K562 (cell line): ENCODE data around the gene VPS13D. TPM values are rescaled to one million over a fixed set of nuclear protein-coding genes. Genes with fewer than 3 reads are reported as not detected.
A peak's percentile ranks its signal among the peaks of the same experiment; 100 is the strongest.

Source experiments
- ATAC-seq: fragments of 200-7000 bp; cut with Tn5 transposase; 3 replicates; pipeline ENCODE4 v1.9.1; 2020; ENCODE audit warnings: moderate library complexity
- BruUV-seq: library from RNA; stranded (reverse); fragments of 400-500 nt; replicated peaks from 2 replicates; lab custom pipeline; 2021; lab: Mats Ljungman, UMichigan
- CTCF ChIA-PET: fragments of 300-600 bp; formaldehyde crosslinking; extraction: SDS; loops from one replicate; lab custom pipeline; 2021; ENCODE audit warnings: low intra/inter-chr PET ratio; lab: Yijun Ruan, JAX
- POLR2A ChIA-PET: fragments of 300-600, 350-650 bp; sonication (Branson Sonifier 250); formaldehyde crosslinking; extraction: SDS; loops from one replicate; lab custom pipeline; 2021; ENCODE audit warnings: antibody characterized with exemption, inconsistent platforms; lab: Yijun Ruan, JAX
- DNase-seq, 4 experiments: peaks; one replicate each; pipeline versions ENCODE4 v3.0.0 to v3.0.0-alpha.2; 2011 to 2018; ENCODE audit warnings: low spot score in 3 of 4, mixed read lengths in 3 of 4; ENCODE audit errors: extremely low read depth in 1 of 4
- FAIRE-seq: peaks from 2 replicates; lab custom pipeline; 2011; peaks lifted over from hg19 to GRCh38; lab: Jason Lieb, UNC
- H2AFZ ChIP-seq: 2 replicates; pipeline ENCODE4 v1.6.0; 2011; ENCODE audit warnings: low read depth, low read length, control low read depth, inconsistent platforms
- H3K27ac ChIP-seq: fragments of 200-600 bp; 3 replicates; pipeline ENCODE4 v1.8.0; 2011; ENCODE audit warnings: low read depth, mild to moderate bottlenecking, control low read depth, inconsistent platforms, low read length, moderate library complexity, mixed read lengths; ENCODE audit errors: extremely low read depth
- H3K27me3 ChIP-seq, 2 experiments: fragments of 300-600 bp in 1 of 2; 2 replicates in 1 of 2; 3 replicates in 1 of 2; pipeline versions ENCODE4 v1.6.0 to v1.8.0; 2011; ENCODE audit warnings: inconsistent platforms in 2 of 2, low read length in 2 of 2, mild to moderate bottlenecking in 1 of 2, mixed read lengths in 1 of 2, moderate library complexity in 1 of 2; ENCODE audit not compliant: control insufficient read depth in 2 of 2, insufficient read depth in 2 of 2
- H3K36me3 ChIP-seq: fragments of 300-600 bp; 3 replicates; pipeline ENCODE4 v1.8.0; 2011; ENCODE audit warnings: mild to moderate bottlenecking, low read length, inconsistent platforms; ENCODE audit not compliant: control insufficient read depth, insufficient read depth
- H3K4me1 ChIP-seq, 2 experiments: fragments of 200-600 bp in 1 of 2; replicated peaks in 1 of 2; 2 replicates in 1 of 2; 3 replicates in 1 of 2; pipeline versions ENCODE4 v1.5.1 to v1.8.0; 2011; ENCODE audit warnings: inconsistent platforms in 2 of 2, low read length in 2 of 2, mild to moderate bottlenecking in 1 of 2, mixed read lengths in 1 of 2, moderate library complexity in 1 of 2; ENCODE audit not compliant: control insufficient read depth in 2 of 2, insufficient read depth in 2 of 2
- H3K4me2 ChIP-seq: 2 replicates; pipeline ENCODE4 v1.6.1; 2011; ENCODE audit warnings: low read length, control low read depth, inconsistent platforms, mixed read lengths; ENCODE audit not compliant: insufficient read depth
- H3K4me3 ChIP-seq: fragments of 200-600 bp; sonication (generic), shearing (Covaris generic); 2 replicates; pipeline ENCODE4 v1.5.1; 2016; ENCODE audit warnings: control low read depth, inconsistent platforms
- H3K79me2 ChIP-seq: fragments of 200-600 bp; 3 replicates; pipeline ENCODE4 v1.8.0; 2011; ENCODE audit warnings: low read length, inconsistent platforms; ENCODE audit not compliant: control insufficient read depth, insufficient read depth
- H3K9ac ChIP-seq, 2 experiments: 2 replicates each; pipeline versions ENCODE4 v1.6.0 to v1.6.1; 2011; ENCODE audit warnings: low read depth in 2 of 2, low read length in 2 of 2, control low read depth in 1 of 2, inconsistent platforms in 1 of 2, mild to moderate bottlenecking in 1 of 2, mixed read lengths in 1 of 2; ENCODE audit not compliant: insufficient read depth in 1 of 2
- H3K9me1 ChIP-seq: one replicate; pipeline ENCODE4 v1.6.0; 2011; ENCODE audit warnings: inconsistent platforms, mild to moderate bottlenecking, low read length, moderate library complexity; ENCODE audit not compliant: control insufficient read depth, insufficient read depth
- H3K9me3 ChIP-seq: replicated peaks from 2 replicates; pipeline ENCODE4 v1.5.1; 2011; ENCODE audit warnings: low read depth, low read length, inconsistent platforms; ENCODE audit not compliant: control insufficient read depth, insufficient read depth
- H4K20me1 ChIP-seq: replicated peaks from 2 replicates; pipeline ENCODE4 v1.6.1; 2011; ENCODE audit warnings: low read length, inconsistent platforms, mixed read lengths; ENCODE audit not compliant: control insufficient read depth, insufficient read depth
- ADNP ChIP-seq: fragments of 200-800 bp; sonication (Bioruptor generic); IDR thresholded peaks from 2 replicates; pipeline ENCODE4 v1.6.1; 2016; ENCODE audit warnings: missing genetic modification characterization, missing compliant biosample characterization
- BCOR ChIP-seq: fragments of 450-650 bp; IDR thresholded peaks from 2 replicates; pipeline ENCODE4 v1.6.1; 2016
- CHD4 ChIP-seq: fragments of 200-600 bp; sonication (generic); IDR thresholded peaks from 3 replicates; pipeline ENCODE4 v1.6.1; 2012; ENCODE audit warnings: low read depth, mild to moderate bottlenecking, mixed read lengths, low read length, inconsistent platforms; ENCODE audit not compliant: insufficient read depth, insufficient replicate concordance, poor library complexity, severe bottlenecking
- E2F4 ChIP-seq: sonication (generic); formaldehyde crosslinking; IDR thresholded peaks from 2 replicates; pipeline ENCODE4 v1.8.0; 2022; ENCODE audit warnings: mild to moderate bottlenecking, low read depth, missing genetic modification reagents
- ESRRA ChIP-seq: fragments of 450-650 bp; IDR thresholded peaks from 2 replicates; pipeline ENCODE4 v1.6.1; 2014; ENCODE audit warnings: low read depth, mild to moderate bottlenecking, moderate library complexity, borderline replicate concordance
- HDAC2 ChIP-seq: fragments of 450-650 bp; IDR thresholded peaks from 2 replicates; pipeline ENCODE4 v1.6.1; 2016; ENCODE audit warnings: mild to moderate bottlenecking
- ILF3 ChIP-seq: fragments of 450-650 bp; IDR thresholded peaks from 2 replicates; pipeline ENCODE4 v1.6.1; 2018; ENCODE audit warnings: antibody characterized with exemption, mild to moderate bottlenecking, moderate library complexity, borderline replicate concordance
- KDM1A ChIP-seq, 2 experiments: fragments of 450-650 bp; IDR thresholded peaks; 2 replicates each; pipeline ENCODE4 v1.6.1; 2016; ENCODE audit warnings: mild to moderate bottlenecking in 2 of 2
- POLR2G ChIP-seq: fragments of 200-400 bp; formaldehyde crosslinking; IDR thresholded peaks from 2 replicates; pipeline ENCODE4 v1.6.1; 2017; ENCODE audit warnings: low read depth, mild to moderate bottlenecking, antibody characterized with exemption, low read length, moderate library complexity
- RBM25 ChIP-seq: fragments of 200-400 bp; formaldehyde crosslinking; IDR thresholded peaks from 2 replicates; pipeline ENCODE4 v1.6.1; 2018; ENCODE audit warnings: low read length, low read depth, moderate library complexity; ENCODE audit not compliant: severe bottlenecking
- RBM39 ChIP-seq: fragments of 200-400 bp; formaldehyde crosslinking; optimal IDR thresholded peaks from 2 replicates; pipeline ENCODE3; 2018; ENCODE audit warnings: low read depth, low read length
- RCOR1 ChIP-seq, 2 experiments: IDR thresholded peaks; 2 replicates each; pipeline ENCODE4 v1.6.1; 2012; ENCODE audit warnings: low read depth in 2 of 2, low read length in 2 of 2, borderline replicate concordance in 1 of 2, improper control_type of control experiment in 1 of 2
- SMARCA5 ChIP-seq: fragments of 450-650 bp; IDR thresholded peaks from 2 replicates; pipeline ENCODE4 v1.6.1; 2016
- ZBED1 ChIP-seq: IDR thresholded peaks from 2 replicates; pipeline ENCODE4 v1.6.1; 2014
- ZFP36 ChIP-seq: fragments of 150-350 bp; IDR thresholded peaks from 2 replicates; pipeline ENCODE4 v1.6.1; 2018; ENCODE audit warnings: low read length, low read depth; ENCODE audit not compliant: partially characterized antibody
- ZNF384 ChIP-seq: IDR thresholded peaks from 2 replicates; pipeline ENCODE4 v1.6.1; 2012; ENCODE audit warnings: low read depth, low read length, improper control_type of control experiment
- ZNF57 ChIP-seq: fragments of 450-650 bp; formaldehyde crosslinking; IDR thresholded peaks from 2 replicates; pipeline ENCODE4 v1.4.0; 2020; ENCODE audit warnings: mild to moderate bottlenecking, moderate library complexity
- WGBS: fragments of 100-300 bp; shearing (Covaris generic); methylation state at CpG from one replicate; pipeline ENCODE4 v1.1.6; 2016; ENCODE audit warnings: low coverage, mixed read lengths; ENCODE audit not compliant: insufficient coverage; ENCODE audit errors: missing lambda C conversion rate; 5-methylcytosine and 5-hydroxymethylcytosine counted together
- in situ Hi-C: fragments of 300-500 bp; cut with MboI; formaldehyde crosslinking; loops from 4 replicates; pipeline ENCODE4 v1.15.0; 2018; ENCODE audit warnings: inconsistent platforms, mixed read lengths
- intact Hi-C: fragments of 100-400 bp; cut with micrococcal nuclease; formaldehyde crosslinking; loops from 2 replicates; pipeline ENCODE4 v1.14.2; 2022
- polyA plus RNA-seq, 8 experiments: library from polyadenylated mRNA; depleted of rRNA in 4 of 8; stranded (reverse) in 5 of 8; unstranded in 3 of 8; fragments of >200 nt; fragmentation: Nextera tagmentation in 2 of 8; fragmentation: Illumina TruSeq in 1 of 8; extraction: Ambion mirVana in 2 of 8; extraction: Trizol in 1 of 8; gene quantifications; 2 replicates each; pipeline versions ENCODE4 v1.2.1 to v1.2.3, GENCODE V29; 2011 to 2014; ENCODE audit warnings: inconsistent platforms in 1 of 8, missing spikeins in 1 of 8
- total RNA-seq, 7 experiments: library from RNA; depleted of rRNA in 6 of 7; stranded (reverse); fragments of >200 nt in 6 of 7; fragmentation: Illumina TruSeq in 2 of 7; extraction: Trizol in 2 of 7; gene quantifications; 2 replicates each; pipeline versions ENCODE4 v1.2.1 to v1.2.3, GENCODE V29; 2011 to 2021; ENCODE audit warnings: low replicate concordance in 1 of 7

Gene VPS13D
- total and polyA plus RNA-seq, 9 of the 15 experiments (the other 6 are each of a cell fraction or from before 2014, with no cell fraction given), result 6.1 to 51.5 (median 38.5) TPM

- intact Hi-C loops, result no loop called here
- Histone ChIP-seq H3K9ac (no peak overlapping the region; a peak in 1 of 4 replicates), H3K79me2 (no peaks in the 10 kb centered on the region), H3K4me3 (no peak overlapping the region), H3K4me1 (peaks cover 13 to 38% of the 10 kb centered on the region in 2 experiments; a peak in 4 of 5 replicates)
- in situ Hi-C loops, result no loop called here
- peak; percentile 85; the same call in 1 of the 2 replicates for TF ChIP-seq ADNP
- TF ChIP-seq RBM25, result peak; percentile 97
- TF ChIP-seq RCOR1 (IDR thresholded peaks at IDR 0.05; ENCODE audit: borderline replicate concordance in 1 of 2, low read depth in 2 of 2, low read length in 2 of 2), result peak in 1 of 2 experiments; percentile 68; a peak in 2 of 4 replicates
- peak; percentile 41 for TF ChIP-seq POLR2G
- TF ChIP-seq CHD4, result peak; percentile 28
- TF ChIP-seq ILF3, result no peak
- no peak for TF ChIP-seq RBM39
- peak; percentile 98 for TF ChIP-seq BCOR
- 0 out of 2 replicates have a peak, but pooled peaks have one; percentile 13 for TF ChIP-seq ESRRA
- TF ChIP-seq HDAC2, result peak; percentile 74; the same call in 1 of the 2 replicates
- TF ChIP-seq ZBED1, result no peak
- TF ChIP-seq ZNF384, result peak; percentile 69
- TF ChIP-seq ZNF57 (CRISPR knock-in tag), result no peak
- peak; percentile 92 for TF ChIP-seq ZFP36
- TF ChIP-seq KDM1A (IDR thresholded peaks at IDR 0.05), result peak; percentile 69 to 79; a peak in 3 of 4 replicates
- no peak for TF ChIP-seq E2F4 (CRISPR knock-in tag)
- peak; percentile 88; the same call in 1 of the 2 replicates for TF ChIP-seq SMARCA5
- TF ChIP-seq, all 486 proteins: peak for 12
- Histone ChIP-seq H3K4me2 (no peak overlapping the region), H3K27ac (no peak overlapping the region), H3K27me3 (no peaks in the 10 kb centered on the region), H4K20me1 (no peaks in the 10 kb centered on the region), H3K36me3 (peaks cover 61% of the 10 kb centered on the region), H2AFZ (no peak overlapping the region), H3K9me1 (no peaks in the 10 kb centered on the region), H3K9me3 (no peaks in the 10 kb centered on the region)
- DNase-seq (no peak), ATAC-seq (no peak), FAIRE-seq (peak; percentile 65)
- CTCF ChIA-PET, result no interaction called here
- BruUV-seq, result no TSS peak
- POLR2A ChIA-PET, result interaction anchor here (0.6 to 1.4 kb wide), 7 partner anchors 10 to 293 kb away, joined by 3 to 4 read pairs (median 3); no protein-coding TSS in a partner anchor
- WGBS, result 93% methylated on average over 18 of the region's 18 CpGs
These were observed 28.3 kb upstream of the VPS13D start for GRCh38 chr1:12201352-12202189.
